WTC11 (cell line): ENCODE results near the gene SERPINE2. TPM values are rescaled to one million over a fixed set of nuclear protein-coding genes. Genes with fewer than 3 reads are reported as not detected.

Experiments
- ATAC-seq: fragments of 200-7000 bp; cut with Tn5 transposase; 2 replicates; pipeline ENCODE4 v1.10.0; 2021; ENCODE audit warnings: mild to moderate bottlenecking, moderate library complexity
- CTCF ChIA-PET: fragments of 300-600 bp; sonication (Branson Sonifier 250); formaldehyde crosslinking; loops from one replicate; lab custom pipeline; 2021; ENCODE audit warnings: antibody characterized with exemption; lab: Charles Lee
- POLR2A ChIA-PET: fragments of 350-600 bp; sonication (Branson Sonifier 250); formaldehyde crosslinking; loops from one replicate; lab custom pipeline; 2021; ENCODE audit warnings: antibody characterized with exemption; lab: Charles Lee
- DNase-seq: peaks from one replicate; pipeline ENCODE4 v3.0.0; 2021; ENCODE audit warnings: low spot score
- H3K27ac Mint-ChIP-seq: 2 replicates; pipeline ENCODE4 v1.8.0; 2021; ENCODE audit warnings: mixed read lengths
- H3K27me3 Mint-ChIP-seq: 2 replicates; pipeline ENCODE4 v1.8.0; 2021; ENCODE audit warnings: low read depth, mild to moderate bottlenecking, moderate library complexity, mixed read lengths
- H3K36me3 Mint-ChIP-seq: 2 replicates; pipeline ENCODE4 v1.8.0; 2021; ENCODE audit warnings: mixed read lengths
- H3K4me1 Mint-ChIP-seq: 2 replicates; pipeline ENCODE4 v1.8.0; 2022; ENCODE audit warnings: mixed read lengths
- H3K4me3 Mint-ChIP-seq: 2 replicates; pipeline ENCODE4 v1.8.0; 2021; ENCODE audit warnings: mild to moderate bottlenecking, moderate library complexity, mixed read lengths
- H3K9me3 Mint-ChIP-seq: 2 replicates; pipeline ENCODE4 v1.8.0; 2021; ENCODE audit warnings: mixed read lengths
- AFF4 ChIP-seq: sonication (generic); formaldehyde crosslinking; IDR thresholded peaks from 2 replicates; pipeline ENCODE4 v1.8.1; 2023; ENCODE audit warnings: mild to moderate bottlenecking, missing genetic modification reagents, borderline replicate concordance
- AR ChIP-seq: fragments of 250-450 bp; sonication (Bioruptor Pico); IDR thresholded peaks from 2 replicates; pipeline ENCODE4 v1.9.0; 2021; ENCODE audit warnings: mild to moderate bottlenecking
- ARID4B ChIP-seq: sonication (generic); formaldehyde crosslinking; IDR thresholded peaks from 2 replicates; pipeline ENCODE4 v1.8.0; 2023; ENCODE audit warnings: missing genetic modification reagents, mild to moderate bottlenecking, borderline replicate concordance
- E2F4 ChIP-seq: sonication (generic); formaldehyde crosslinking; IDR thresholded peaks from 2 replicates; pipeline ENCODE4 v1.8.1; 2022; ENCODE audit warnings: low read depth, mild to moderate bottlenecking, moderate library complexity, missing genetic modification reagents, borderline replicate concordance
- ESRRA ChIP-seq: sonication (generic); formaldehyde crosslinking; IDR thresholded peaks from 2 replicates; pipeline ENCODE4 v1.8.1; 2022; ENCODE audit warnings: mild to moderate bottlenecking, missing genetic modification reagents, borderline replicate concordance
- FOXK1 ChIP-seq: sonication (generic); formaldehyde crosslinking; IDR thresholded peaks from 2 replicates; pipeline ENCODE4 v1.8.0; 2022; ENCODE audit warnings: mild to moderate bottlenecking, moderate library complexity, missing genetic modification reagents
- GABPB1 ChIP-seq: sonication (generic); formaldehyde crosslinking; IDR thresholded peaks from 2 replicates; pipeline ENCODE4 v1.8.1; 2023; ENCODE audit warnings: mild to moderate bottlenecking, missing genetic modification reagents
- MAX ChIP-seq: sonication (generic); formaldehyde crosslinking; IDR thresholded peaks from 2 replicates; pipeline ENCODE4 v1.8.0; 2022; ENCODE audit warnings: mild to moderate bottlenecking, missing genetic modification reagents
- MYBL2 ChIP-seq: sonication (generic); formaldehyde crosslinking; IDR thresholded peaks from 2 replicates; pipeline ENCODE4 v1.8.1; 2023; ENCODE audit warnings: mild to moderate bottlenecking, moderate library complexity, missing genetic modification reagents
- RORB ChIP-seq: fragments of 250-450 bp; sonication (Bioruptor Pico); IDR thresholded peaks from 2 replicates; pipeline ENCODE4 v1.9.0; 2021; ENCODE audit warnings: mild to moderate bottlenecking
- SMAD3 ChIP-seq: sonication (generic); formaldehyde crosslinking; IDR thresholded peaks from 2 replicates; pipeline ENCODE4 v1.8.0; 2022; ENCODE audit warnings: missing genetic modification reagents, mild to moderate bottlenecking, borderline replicate concordance
- SMAD4 ChIP-seq: sonication (generic); formaldehyde crosslinking; IDR thresholded peaks from 2 replicates; pipeline ENCODE4 v1.8.0; 2022; ENCODE audit warnings: mild to moderate bottlenecking, missing genetic modification reagents
- SOX15 ChIP-seq: fragments of 250-450 bp; sonication (Bioruptor Pico); IDR thresholded peaks from 2 replicates; pipeline ENCODE4 v1.9.0; 2021; ENCODE audit warnings: mild to moderate bottlenecking
- SP1 ChIP-seq: sonication (generic); formaldehyde crosslinking; conservative IDR thresholded peaks from 2 replicates; pipeline ENCODE4 v1.8.1; 2022; ENCODE audit warnings: missing genetic modification reagents
- TEAD1 ChIP-seq: sonication (generic); formaldehyde crosslinking; IDR thresholded peaks from 2 replicates; pipeline ENCODE4 v1.8.0; 2022; ENCODE audit warnings: mild to moderate bottlenecking, missing genetic modification reagents
- ZBTB43 ChIP-seq: sonication (generic); formaldehyde crosslinking; IDR thresholded peaks from 2 replicates; pipeline ENCODE4 v1.8.1; 2023; ENCODE audit warnings: mild to moderate bottlenecking, missing genetic modification reagents
- ZMAT4 ChIP-seq: fragments of 250-450 bp; sonication (Bioruptor Pico); IDR thresholded peaks from 2 replicates; pipeline ENCODE4 v1.9.0; 2021; ENCODE audit warnings: mild to moderate bottlenecking
- ZNF121 ChIP-seq: sonication (generic); formaldehyde crosslinking; IDR thresholded peaks from 2 replicates; pipeline ENCODE4 v1.8.0; 2023; ENCODE audit warnings: missing genetic modification reagents
- ZNF263 ChIP-seq: sonication (generic); formaldehyde crosslinking; IDR thresholded peaks from 2 replicates; pipeline ENCODE4 v1.8.1; 2022; ENCODE audit warnings: low read depth, mild to moderate bottlenecking, moderate library complexity, missing genetic modification reagents
- ZNF512 ChIP-seq: sonication (generic); formaldehyde crosslinking; IDR thresholded peaks from 2 replicates; pipeline ENCODE4 v1.8.1; 2022; ENCODE audit warnings: missing genetic modification reagents, borderline replicate concordance
- total RNA-seq: library from RNA; stranded (reverse); gene quantifications from 3 replicates; pipeline ENCODE4 v1.2.3, GENCODE V29; 2021

The SERPINE2 gene
- total RNA-seq, 1 experiment from 2014 or later, result 60.4 TPM

- TF ChIP-seq ESRRA (CRISPR knock-in tag) (no peak), SMAD4 (CRISPR knock-in tag) (no peak), RORB (CRISPR knock-in tag) (no peak), SP1 (CRISPR knock-in tag) (no peak)
These were observed 49.8 kb downstream of the SERPINE2 start (continued) for GRCh38 chr2:223989206-223989855.

- no peak overlapping the region for H3K27ac Mint-ChIP-seq
- H3K4me1 Mint-ChIP-seq, result no peaks in the 10 kb centered on the region
- DNase-seq (no peak), ATAC-seq (no peak)
- POLR2A ChIA-PET, result no interaction called here
- no peaks in the 10 kb centered on the region for H3K27me3 Mint-ChIP-seq
- CTCF ChIA-PET, result interaction anchor here (2.0 to 3.2 kb wide), 2 partner anchors 9 to 11 kb away, joined by 4 to 15 read pairs; no protein-coding TSS in a partner anchor
- no peak overlapping the region for H3K4me3 Mint-ChIP-seq
- peaks cover 25% of the 10 kb centered on the region for H3K36me3 Mint-ChIP-seq
- no peaks in the 10 kb centered on the region for H3K9me3 Mint-ChIP-seq
- TF ChIP-seq FOXK1 (no peak), AFF4 (CRISPR knock-in tag) (no peak), ZNF512 (CRISPR knock-in tag) (no peak), GABPB1 (CRISPR knock-in tag) (no peak), E2F4 (CRISPR knock-in tag) (no peak), AR (CRISPR knock-in tag) (no peak), MYBL2 (CRISPR knock-in tag) (no peak), SOX15 (CRISPR knock-in tag) (no peak), ZMAT4 (no peak), MAX (CRISPR knock-in tag) (no peak), ARID4B (CRISPR knock-in tag) (no peak), ZBTB43 (CRISPR knock-in tag) (no peak), TEAD1 (no peak), ZNF121 (CRISPR knock-in tag) (no peak), SP1 (CRISPR knock-in tag) (no peak), ZNF263 (no peak), SMAD3 (CRISPR knock-in tag) (no peak)
These were observed 57.8 kb downstream of the SERPINE2 start for GRCh38 chr2:223981241-223981640.
